Fibroblast of mammary gland (primary cell): ENCODE data around the gene ZC3HAV1.

Experiments used
- DNase-seq: peaks from one replicate; pipeline ENCODE4 v3.0.0-alpha.2; 2010; ENCODE audit warnings: low read depth
- H3K4me3 ChIP-seq: 2 replicates; pipeline ENCODE4 v1.5.1; 2011; ENCODE audit warnings: low read depth, mild to moderate bottlenecking, low read length, moderate library complexity; ENCODE audit not compliant: control insufficient read depth
- CTCF ChIP-seq: conservative IDR thresholded peaks from 2 replicates; pipeline ENCODE4 v1.5.1; 2011; ENCODE audit warnings: low read depth, low read length, inconsistent platforms; ENCODE audit not compliant: control insufficient read depth, insufficient read depth

ZC3HAV1 gene

DNA sequence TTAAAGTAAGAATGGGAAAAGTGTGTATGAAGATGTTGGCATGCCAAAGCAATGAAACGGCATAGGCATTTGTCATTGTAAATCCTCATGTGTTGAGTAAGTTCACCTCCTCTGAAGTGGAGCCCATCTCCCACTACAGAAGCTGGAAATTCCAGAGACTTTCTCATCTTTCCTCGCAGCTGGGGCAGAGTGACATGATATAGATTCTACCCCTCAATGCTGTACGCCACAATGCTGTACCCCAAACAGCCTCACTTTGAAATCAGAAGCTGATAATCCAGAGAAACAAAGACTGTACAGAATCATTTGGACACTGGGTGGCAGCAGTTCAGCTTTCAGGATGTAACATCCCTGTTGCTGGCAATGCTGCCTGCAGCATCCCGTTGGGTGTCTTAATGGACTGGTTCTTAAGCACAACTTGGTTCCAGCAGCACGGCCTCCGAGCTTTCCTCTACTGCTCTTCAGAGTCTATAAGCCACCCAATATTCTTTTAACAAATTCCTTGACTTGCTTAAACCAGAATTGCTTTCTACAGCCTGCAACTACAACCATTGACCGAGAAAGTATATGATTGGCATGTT lies 92.5 kb downstream of the ZC3HAV1 start:
- no peak overlapping the region for H3K4me3 ChIP-seq
- TF ChIP-seq CTCF = peak; percentile 75
- peak; percentile 76 for DNase-seq

- DNase-seq = no peak
- no peak overlapping the region for H3K4me3 ChIP-seq
- no peak for TF ChIP-seq CTCF
These were observed 98.1 kb downstream of the ZC3HAV1 start for GRCh38 chr7:139011373-139011772.

- DNase-seq = no peak
- no peak overlapping the region for H3K4me3 ChIP-seq
- TF ChIP-seq CTCF = no peak
These were observed 105.0 kb downstream of the ZC3HAV1 start for GRCh38 chr7:139004321-139005090.

GRCh38 chr7:138999414-138999813 lies 110.1 kb downstream of the ZC3HAV1 start:
- H3K4me3 ChIP-seq = no peak overlapping the region
- no peak for TF ChIP-seq CTCF
- no peak for DNase-seq
